Activated CD8-positive, alpha-beta memory T cell treated with anti-CD3 and anti-CD28 coated beads for 48 hours (primary cell): Measurements from ENCODE around the gene TMEM41B.
"Not testable (repeated sequence)": the region's sequence is repeated elsewhere in the genome, so short reads cannot be mapped to it uniquely, and the experiment has no call there.

ENCODE experiments used
- DNase-seq, 3 experiments: peaks; one replicate each; pipeline ENCODE4 v3.0.0-alpha.2; 2020; ENCODE audit warnings: low read depth in 2 of 3, low spot score in 2 of 3

The TMEM41B gene

DNA sequence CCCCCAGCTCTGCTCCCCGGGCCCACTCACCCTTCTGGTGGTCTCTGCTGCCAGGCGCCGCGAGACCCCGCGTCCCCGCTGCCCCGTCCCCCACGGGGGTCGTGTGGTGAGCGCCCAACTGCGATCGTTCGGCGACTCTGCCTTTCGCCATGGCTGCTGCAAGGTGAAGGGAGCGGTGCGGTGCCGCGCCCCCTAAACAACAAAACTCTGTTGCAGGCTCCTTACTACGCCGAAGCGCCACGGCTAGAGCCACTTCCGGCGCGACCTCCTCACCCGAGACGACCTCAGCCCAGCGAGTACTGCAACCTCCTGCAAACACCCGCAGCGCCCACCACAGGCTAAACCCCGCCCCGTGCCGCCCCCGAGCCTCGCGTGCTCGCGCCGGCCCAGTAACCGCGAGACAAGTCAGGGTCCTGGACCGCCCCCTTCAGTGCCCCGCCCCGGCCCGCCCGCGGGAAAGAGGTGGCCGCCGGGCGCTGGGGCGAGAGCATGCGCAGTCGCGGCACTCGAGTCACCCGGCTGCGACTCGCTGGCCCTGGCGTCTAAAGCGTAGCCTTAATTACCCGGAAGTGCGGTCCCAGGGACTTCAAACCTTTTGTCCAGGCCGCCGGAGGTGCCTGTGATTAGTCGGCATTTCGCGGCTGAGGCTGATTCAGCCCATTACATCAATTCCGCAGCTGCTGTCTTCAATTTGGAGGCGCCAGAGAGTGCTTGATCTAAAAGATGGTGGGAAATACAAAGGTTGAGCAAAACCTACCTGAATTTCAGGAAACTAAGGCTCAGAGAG, at the start of gene TMEM41B:
Gene TMEM41B (minus strand): TSS at position 303 of the 787 bp plus-strand sequence. CDS start 152 bp downstream, at position 151.
- DNase-seq, result peak; percentile 98 to 100 (median 99)

GRCh38 chr11:9362393-9362863, 48.0 kb upstream of the TMEM41B start:
- DNase-seq, result no peak

DNA sequence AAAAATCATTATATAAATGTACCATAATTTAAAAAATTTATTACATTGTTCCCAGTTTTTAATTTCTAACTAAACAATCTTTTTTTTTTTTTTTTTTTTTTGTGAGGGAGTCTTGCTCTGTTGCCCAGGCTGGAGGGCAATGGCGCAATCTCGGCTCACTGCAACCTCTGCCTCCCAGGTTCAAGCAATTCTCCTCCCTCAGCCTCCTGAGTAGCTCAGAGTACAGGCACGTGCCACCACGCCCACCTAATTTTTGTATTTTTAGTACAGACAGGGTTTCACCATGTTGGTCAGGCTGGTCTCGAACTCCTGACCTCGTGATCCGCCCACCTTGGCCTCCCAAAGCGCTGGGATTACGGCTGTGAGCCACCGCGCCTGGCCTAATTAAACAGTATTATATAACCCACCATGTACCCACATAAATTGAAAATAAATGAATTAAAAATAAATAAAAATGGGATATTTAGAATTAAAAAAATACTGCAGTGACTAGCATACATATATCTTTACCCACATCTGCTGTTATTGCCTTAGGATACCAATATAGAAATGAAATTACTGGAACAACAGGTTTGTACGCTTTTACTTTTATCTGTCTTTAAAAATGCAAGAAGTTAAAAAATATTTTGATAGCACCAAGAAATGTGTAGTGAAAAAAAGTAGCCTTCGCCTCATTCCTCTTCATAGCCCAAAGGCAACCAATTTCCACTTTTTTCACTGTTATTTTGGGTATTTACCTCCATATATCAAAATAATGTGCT, 46.6 kb upstream of the TMEM41B start:
- not testable (repeated sequence) for DNase-seq

- DNase-seq, result no peak
Measured at GRCh38 chr11:9357041-9357440, 42.6 kb upstream of the TMEM41B start.

- DNase-seq, result no peak
Measured at GRCh38 chr11:9351321-9351881, 37.0 kb upstream of the TMEM41B start.

DNA sequence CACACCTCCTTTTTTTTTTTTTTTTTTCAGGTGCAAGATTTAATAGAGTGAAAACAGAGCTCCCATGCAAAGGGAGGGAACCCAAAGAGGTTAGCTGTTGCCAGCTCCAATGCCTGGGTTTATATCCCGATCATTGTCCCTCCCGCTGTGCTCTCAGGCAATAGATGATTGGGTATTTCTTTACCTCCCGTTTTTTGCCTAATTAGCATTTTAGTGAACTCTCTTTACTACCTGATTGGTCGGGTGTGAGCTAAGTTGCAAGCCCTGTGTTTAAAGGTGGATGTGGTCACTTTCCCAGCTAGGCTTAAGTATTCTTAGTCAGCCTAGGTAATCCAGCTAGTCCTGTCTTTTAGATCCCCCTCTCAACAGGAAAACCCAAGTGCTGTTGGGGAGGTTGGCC, 33.4 kb upstream of the TMEM41B start:
- DNase-seq, result not testable (repeated sequence)

GRCh38 chr11:9347100-9347499, 32.7 kb upstream of the TMEM41B start:
- DNase-seq, result no peak

DNA sequence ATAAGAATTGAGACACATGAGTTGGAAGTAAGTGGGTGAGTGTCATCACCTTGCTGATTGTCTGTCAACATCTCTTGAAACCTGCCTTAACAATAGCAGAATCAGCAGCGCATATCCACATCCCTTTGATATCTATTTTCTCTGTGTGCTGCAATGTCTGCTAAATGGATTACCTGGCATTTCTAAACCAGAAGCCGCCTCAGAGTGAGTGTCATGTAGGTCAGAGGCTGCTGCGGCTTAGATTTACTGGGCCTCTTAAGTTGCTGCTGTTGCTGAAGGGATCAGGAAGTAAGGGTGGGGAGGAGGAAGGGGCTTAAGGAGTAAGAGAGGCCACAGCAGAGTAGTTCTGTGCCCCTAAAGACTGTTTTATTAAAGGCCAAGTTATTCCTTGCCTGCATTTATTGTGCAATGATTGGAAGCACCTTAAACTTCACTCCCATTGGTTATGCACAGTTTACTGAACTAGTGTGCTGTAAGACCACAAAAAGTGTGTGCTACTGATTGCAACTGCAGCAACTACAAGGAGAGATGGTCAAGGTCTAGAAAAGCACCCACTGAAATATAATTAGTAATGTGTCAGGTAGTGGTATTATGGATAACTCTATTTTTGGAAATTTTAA, 29.8 kb upstream of the TMEM41B start:
- DNase-seq, result no peak

- DNase-seq, result no peak
Measured at GRCh38 chr11:9341638-9342178, 27.3 kb upstream of the TMEM41B start.

GRCh38 chr11:9332655-9333054, 18.3 kb upstream of the TMEM41B start:
- no peak for DNase-seq

DNA sequence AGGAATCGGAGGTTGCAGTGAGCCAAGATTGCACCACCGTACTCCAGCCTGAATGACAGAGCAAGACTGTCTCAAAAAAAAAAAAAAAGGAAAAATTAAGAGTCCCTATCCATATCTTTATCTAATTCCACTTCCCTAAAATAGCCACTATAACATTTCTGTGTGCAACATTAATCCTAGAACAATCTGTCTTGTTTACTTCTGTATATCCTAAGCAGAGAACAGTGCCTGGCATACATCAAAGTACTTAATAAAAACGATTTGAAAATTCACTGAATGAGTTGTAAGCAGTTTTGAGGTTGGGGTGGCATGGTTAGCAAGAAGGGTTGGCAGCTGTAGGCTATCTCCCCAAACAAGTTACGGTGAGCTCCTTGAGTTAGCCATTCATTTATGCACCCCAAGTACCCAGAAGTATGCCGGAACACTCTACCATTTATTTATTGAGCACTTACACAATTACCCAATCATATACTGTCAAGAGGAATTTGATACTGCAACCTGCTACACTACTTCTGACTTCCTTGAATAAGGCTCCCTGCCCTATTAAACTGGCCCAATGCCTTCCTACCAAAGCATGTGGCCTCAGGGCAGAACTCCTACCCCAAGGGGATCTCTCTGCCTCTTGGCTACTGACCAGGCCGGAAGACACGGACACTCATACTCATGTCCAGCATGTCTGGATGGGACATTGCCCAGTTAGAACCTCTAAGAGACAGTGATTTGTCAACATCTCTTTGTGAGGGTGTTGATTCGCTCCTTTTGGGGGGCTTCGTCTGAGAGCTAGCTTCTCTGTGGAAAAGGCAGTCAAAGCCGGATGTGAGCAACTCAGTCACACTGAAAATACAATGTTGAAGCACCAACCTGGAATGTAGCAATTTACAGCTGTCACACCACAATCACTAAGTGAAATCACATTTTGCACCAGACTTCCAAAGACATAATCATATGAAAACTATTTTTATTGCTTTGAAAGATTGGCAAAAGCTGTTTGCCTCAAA, 16.3 kb upstream of the TMEM41B start:
- no peak for DNase-seq

GRCh38 chr11:9320047-9320446, 5.7 kb upstream of the TMEM41B start:
- no peak for DNase-seq

DNA sequence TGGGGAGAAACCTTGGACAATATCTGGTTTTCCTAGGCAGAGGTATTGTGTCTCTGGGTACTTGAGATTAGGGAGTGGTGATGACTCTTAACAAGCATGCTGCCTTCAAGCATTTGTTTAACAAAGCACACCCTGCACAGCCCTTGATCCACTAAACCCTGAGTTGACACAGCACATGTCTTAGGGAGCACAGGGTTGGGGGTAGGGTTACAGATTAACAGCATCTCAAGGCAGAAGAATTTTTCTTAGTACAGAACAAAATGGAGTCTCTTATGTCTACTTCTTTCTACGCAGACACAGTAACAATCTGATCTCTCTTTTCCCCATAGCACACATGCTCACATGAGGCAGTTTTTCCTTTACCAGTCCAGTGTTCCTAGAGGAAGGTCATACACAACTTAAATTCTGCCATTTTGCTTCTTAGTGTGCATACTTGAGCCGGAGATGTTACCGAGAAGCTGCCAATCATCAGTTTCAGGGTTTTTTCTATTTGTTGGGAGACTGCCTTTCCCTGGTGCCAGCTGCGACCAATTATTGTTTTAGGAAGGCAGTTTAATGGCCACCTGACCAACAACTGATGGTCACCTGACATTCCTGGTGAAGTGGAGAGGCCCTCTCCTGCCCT, 5.1 kb upstream of the TMEM41B start:
- DNase-seq, result not testable (repeated sequence)

GRCh38 chr11:9318442-9319376, 4.3 kb upstream of the TMEM41B start:
- DNase-seq, result not testable (repeated sequence)

GRCh38 chr11:9316334-9316733, 1.9 kb upstream of the TMEM41B start:
- DNase-seq, result no peak

DNA sequence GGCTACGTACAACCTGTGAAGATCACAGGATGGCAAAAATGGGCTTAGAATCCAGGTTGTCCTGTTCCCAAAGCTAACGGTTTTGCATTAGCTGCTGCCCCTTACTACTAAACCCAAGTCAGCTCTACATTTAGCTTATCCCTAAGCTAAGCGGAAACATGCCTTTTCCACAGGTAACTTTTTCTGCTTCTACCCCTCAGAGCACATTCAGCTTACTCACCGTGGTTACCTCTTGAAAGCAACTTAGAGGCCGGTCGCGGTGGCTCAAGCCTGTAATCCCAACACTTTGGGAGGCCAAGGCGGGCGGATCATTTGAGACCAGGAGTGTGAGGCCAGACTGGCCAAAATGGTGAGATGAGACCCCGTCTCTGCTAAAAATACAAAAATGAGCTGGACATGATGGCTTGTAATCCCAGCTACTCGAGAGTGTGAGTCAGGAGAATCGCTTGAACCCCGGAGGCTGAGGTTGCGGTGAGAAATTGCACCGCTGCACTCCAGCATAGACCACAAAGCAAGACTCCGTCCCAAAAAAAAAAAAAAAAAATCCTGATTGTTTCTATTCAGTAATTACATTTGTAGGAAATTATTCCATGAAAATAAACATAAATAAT, 790 bp upstream of the TMEM41B start:
- no peak for DNase-seq

GRCh38 chr11:9313648-9314290, 624 bp downstream of the TMEM41B start:
- DNase-seq, result peak in 2 of 3 experiments; percentile 7 to 19
